Fibroblast of pulmonary artery (primary cell): Measurements from ENCODE around the gene DAG1.
A peak's percentile ranks its signal among the peaks of the same experiment; 100 is the strongest.

ENCODE experiments used
- DNase-seq: peaks from one replicate; pipeline ENCODE4 v3.0.0-alpha.2; 2010; ENCODE audit warnings: low read depth
- H3K4me3 ChIP-seq: replicated peaks from 2 replicates; pipeline ENCODE4 v1.5.1; 2011; ENCODE audit warnings: low read depth, mild to moderate bottlenecking, control low read depth, low read length, moderate library complexity
- CTCF ChIP-seq: IDR thresholded peaks from 2 replicates; pipeline ENCODE4 v1.5.1; 2011; ENCODE audit warnings: mild to moderate bottlenecking, control low read depth, low read length, inconsistent platforms; ENCODE audit errors: missing control alignments

DAG1 gene

GRCh38 chr3:49512781-49513355, 42.8 kb downstream of the DAG1 start:
- H3K4me3 ChIP-seq, result no peak overlapping the region
- no peak for TF ChIP-seq CTCF
- DNase-seq, result no peak

- no peak for DNase-seq
- TF ChIP-seq CTCF, result no peak
- no peak overlapping the region for H3K4me3 ChIP-seq
These were observed 43.5 kb downstream of the DAG1 start for GRCh38 chr3:49513494-49514124.

GRCh38 chr3:49518016-49518415, 47.9 kb downstream of the DAG1 start:
- TF ChIP-seq CTCF, result no peak
- no peak for DNase-seq
- no peak overlapping the region for H3K4me3 ChIP-seq

- TF ChIP-seq CTCF, result no peak
- no peak for DNase-seq
- no peak overlapping the region for H3K4me3 ChIP-seq
These were observed 48.4 kb downstream of the DAG1 start for GRCh38 chr3:49518441-49518840.

GRCh38 chr3:49519296-49519695, 49.2 kb downstream of the DAG1 start:
- peak; percentile 33 for DNase-seq
- no peak for TF ChIP-seq CTCF

GRCh38 chr3:49519916-49520385, 49.9 kb downstream of the DAG1 start:
- H3K4me3 ChIP-seq, result no peak overlapping the region
- no peak for DNase-seq
- TF ChIP-seq CTCF, result no peak

More at GRCh38 chr3:49519296-49519695, 49.2 kb downstream of the DAG1 start:
- H3K4me3 ChIP-seq, result no peak overlapping the region
